Neural cell (in vitro differentiated cells): ENCODE measurements around the gene CYB5R3. TPM values are rescaled to one million over a fixed set of nuclear protein-coding genes. Genes with fewer than 3 reads are reported as not detected.

Experiments used
- H2AFZ ChIP-seq: fragments of 200-600, 300-800 bp; sonication (generic), shearing (Covaris generic); 2 replicates; pipeline ENCODE4 v1.6.0; 2014; ENCODE audit warnings: low read depth, mild to moderate bottlenecking, antibody characterized with exemption, low read length, moderate library complexity
- H3F3A ChIP-seq: fragments of 200-600 bp; shearing (Covaris generic); 2 replicates; pipeline ENCODE4 v1.6.1; 2016; ENCODE audit warnings: mild to moderate bottlenecking, moderate library complexity, mixed read lengths, antibody characterized with exemption, low read length; ENCODE audit not compliant: insufficient read depth, poor library complexity, severe bottlenecking
- H3K27ac ChIP-seq: fragments of 200-600, 300-800 bp; sonication (generic), shearing (Covaris generic); 2 replicates; pipeline ENCODE4 v1.5.1; 2014; ENCODE audit warnings: mild to moderate bottlenecking, low read length, moderate library complexity
- H3K27me3 ChIP-seq: fragments of 300-800, 200-600 bp; sonication (generic), shearing (Covaris generic); 2 replicates; pipeline ENCODE4 v1.6.0; 2014; ENCODE audit warnings: mild to moderate bottlenecking, low read depth, low read length, moderate library complexity; ENCODE audit not compliant: insufficient read depth
- H3K36me3 ChIP-seq: fragments of 300-800, 200-600 bp; sonication (generic), shearing (Covaris generic); 2 replicates; pipeline ENCODE4 v1.5.1; 2014; ENCODE audit warnings: mild to moderate bottlenecking, antibody characterized with exemption, low read length, moderate library complexity; ENCODE audit not compliant: insufficient read depth
- H3K4me2 ChIP-seq: fragments of 300-800, 200-600 bp; sonication (generic), shearing (Covaris generic); 2 replicates; pipeline ENCODE4 v1.6.0; 2014; ENCODE audit warnings: mild to moderate bottlenecking, low read length
- H3K4me3 ChIP-seq: fragments of 300-800, 200-600 bp; sonication (generic), shearing (Covaris generic); 2 replicates; pipeline ENCODE4 v1.5.1; 2014; ENCODE audit warnings: mild to moderate bottlenecking, low read length, moderate library complexity
- H3K79me2 ChIP-seq: fragments of 200-600 bp; shearing (Covaris generic); replicated peaks from 2 replicates; pipeline ENCODE4 v1.6.0; 2014; ENCODE audit warnings: mild to moderate bottlenecking, low read length, moderate library complexity; ENCODE audit not compliant: insufficient read depth
- H3K9ac ChIP-seq: fragments of 300-800, 200-600 bp; sonication (generic), shearing (Covaris generic); 2 replicates; pipeline ENCODE4 v1.6.1; 2016; ENCODE audit warnings: mild to moderate bottlenecking, low read length, mixed read lengths
- H3K9me2 ChIP-seq: fragments of 200-600 bp; shearing (Covaris generic); 2 replicates; pipeline ENCODE4 v1.6.1; 2016; ENCODE audit warnings: mild to moderate bottlenecking, low read length, mixed read lengths; ENCODE audit not compliant: insufficient read depth
- H3K9me3 ChIP-seq: fragments of 200-600, 300-800 bp; sonication (generic), shearing (Covaris generic); 2 replicates; pipeline ENCODE4 v1.6.1; 2016; ENCODE audit warnings: mild to moderate bottlenecking, mixed run types, low read length, moderate library complexity, mixed read lengths
- H4K20me1 ChIP-seq: fragments of 200-600 bp; shearing (Covaris generic); 2 replicates; pipeline ENCODE4 v1.6.1; 2016; ENCODE audit warnings: mild to moderate bottlenecking, mixed run types; ENCODE audit not compliant: insufficient read depth
- EP300 ChIP-seq: fragments of 450-650 bp; conservative IDR thresholded peaks from 2 replicates; pipeline ENCODE4 v1.6.1; 2014; ENCODE audit warnings: antibody characterized with exemption, mild to moderate bottlenecking, moderate library complexity; ENCODE audit not compliant: poor library complexity, severe bottlenecking
- EZH2 ChIP-seq: fragments of 200-600, 300-800 bp; shearing (Covaris generic), sonication (generic); IDR thresholded peaks from 2 replicates; pipeline ENCODE4 v1.6.1; 2014; ENCODE audit warnings: antibody characterized with exemption, low read length, borderline replicate concordance, mild to moderate bottlenecking; ENCODE audit not compliant: insufficient read depth, poor library complexity, severe bottlenecking
- MXI1 ChIP-seq: fragments of 450-650 bp; conservative IDR thresholded peaks from 2 replicates; pipeline ENCODE4 v1.6.1; 2014; ENCODE audit warnings: antibody characterized with exemption, mild to moderate bottlenecking; ENCODE audit not compliant: poor library complexity, severe bottlenecking
- POLR2AphosphoS5 ChIP-seq: IDR thresholded peaks from 2 replicates; pipeline ENCODE4 v1.6.1; 2012
- RAD21 ChIP-seq: fragments of 450-650 bp; conservative IDR thresholded peaks from 2 replicates; pipeline ENCODE4 v1.6.1; 2014; ENCODE audit warnings: antibody characterized with exemption, mild to moderate bottlenecking, moderate library complexity
- SMC3 ChIP-seq: fragments of 450-650 bp; conservative IDR thresholded peaks from 2 replicates; pipeline ENCODE4 v1.6.1; 2014; ENCODE audit warnings: antibody characterized with exemption, mild to moderate bottlenecking, moderate library complexity; ENCODE audit not compliant: poor library complexity
- TAF1 ChIP-seq: IDR thresholded peaks from 2 replicates; pipeline ENCODE4 v1.6.1; 2012; ENCODE audit warnings: low read depth
- polyA plus RNA-seq: library from polyadenylated mRNA; depleted of rRNA; stranded (reverse); fragments of >200 nt; gene quantifications from 2 replicates; pipeline ENCODE4 v1.2.3, GENCODE V29; 2014
- TF ChIP-seq, protein P1 (sequence below): IDR thresholded peaks from 2 replicates; pipeline ENCODE4 v1.6.1; 2012; ENCODE audit warnings: borderline replicate concordance
- TF ChIP-seq, protein P2 (sequence below): fragments of 450-650 bp; IDR thresholded peaks from 2 replicates; pipeline ENCODE4 v1.5.1; 2014; ENCODE audit warnings: antibody characterized with exemption, mild to moderate bottlenecking, moderate library complexity; ENCODE audit not compliant: poor library complexity, severe bottlenecking

The CYB5R3 gene
- polyA plus RNA-seq, 1 donor from 2014 or later = 20.2 TPM

DNA sequence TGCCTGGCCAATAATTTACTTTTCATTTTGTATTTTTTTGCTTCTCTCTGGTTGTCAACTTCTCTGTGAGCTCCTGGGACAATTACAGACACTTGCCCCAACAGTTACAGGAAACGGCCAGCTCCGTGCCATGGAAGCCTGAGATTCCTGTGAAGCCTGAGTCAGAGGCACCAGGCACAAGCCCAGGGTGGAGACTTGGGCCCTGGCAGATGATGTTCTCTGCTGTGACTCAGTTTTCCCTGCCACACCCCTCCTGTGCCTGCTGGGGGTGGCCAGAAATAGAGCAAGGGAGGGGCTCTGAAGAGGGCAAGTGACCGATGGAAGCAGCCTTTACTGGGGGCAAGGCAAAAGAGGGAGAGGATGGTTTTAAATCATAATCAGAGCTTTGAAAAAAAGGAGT lies 13.7 kb downstream of the CYB5R3 start:
- Histone ChIP-seq H4K20me1 (no peaks in the 10 kb centered on the region), H3F3A (no peaks in the 10 kb centered on the region), H2AFZ (no peak overlapping the region), H3K9ac (no peak overlapping the region), H3K27ac (no peak overlapping the region), H3K4me2 (no peak overlapping the region), H3K36me3 (no peaks in the 10 kb centered on the region), H3K4me3 (no peak overlapping the region), H3K27me3 (no peaks in the 10 kb centered on the region), H3K79me2 (no peaks in the 10 kb centered on the region), H3K9me2 (no peaks in the 10 kb centered on the region), H3K9me3 (no peaks in the 10 kb centered on the region)
- TF ChIP-seq EP300 = no peak
- TF ChIP-seq RAD21 = no peak
- no peak for TF ChIP-seq SMC3
- no peak for TF ChIP-seq EZH2
- TF ChIP-seq, protein P1, sequence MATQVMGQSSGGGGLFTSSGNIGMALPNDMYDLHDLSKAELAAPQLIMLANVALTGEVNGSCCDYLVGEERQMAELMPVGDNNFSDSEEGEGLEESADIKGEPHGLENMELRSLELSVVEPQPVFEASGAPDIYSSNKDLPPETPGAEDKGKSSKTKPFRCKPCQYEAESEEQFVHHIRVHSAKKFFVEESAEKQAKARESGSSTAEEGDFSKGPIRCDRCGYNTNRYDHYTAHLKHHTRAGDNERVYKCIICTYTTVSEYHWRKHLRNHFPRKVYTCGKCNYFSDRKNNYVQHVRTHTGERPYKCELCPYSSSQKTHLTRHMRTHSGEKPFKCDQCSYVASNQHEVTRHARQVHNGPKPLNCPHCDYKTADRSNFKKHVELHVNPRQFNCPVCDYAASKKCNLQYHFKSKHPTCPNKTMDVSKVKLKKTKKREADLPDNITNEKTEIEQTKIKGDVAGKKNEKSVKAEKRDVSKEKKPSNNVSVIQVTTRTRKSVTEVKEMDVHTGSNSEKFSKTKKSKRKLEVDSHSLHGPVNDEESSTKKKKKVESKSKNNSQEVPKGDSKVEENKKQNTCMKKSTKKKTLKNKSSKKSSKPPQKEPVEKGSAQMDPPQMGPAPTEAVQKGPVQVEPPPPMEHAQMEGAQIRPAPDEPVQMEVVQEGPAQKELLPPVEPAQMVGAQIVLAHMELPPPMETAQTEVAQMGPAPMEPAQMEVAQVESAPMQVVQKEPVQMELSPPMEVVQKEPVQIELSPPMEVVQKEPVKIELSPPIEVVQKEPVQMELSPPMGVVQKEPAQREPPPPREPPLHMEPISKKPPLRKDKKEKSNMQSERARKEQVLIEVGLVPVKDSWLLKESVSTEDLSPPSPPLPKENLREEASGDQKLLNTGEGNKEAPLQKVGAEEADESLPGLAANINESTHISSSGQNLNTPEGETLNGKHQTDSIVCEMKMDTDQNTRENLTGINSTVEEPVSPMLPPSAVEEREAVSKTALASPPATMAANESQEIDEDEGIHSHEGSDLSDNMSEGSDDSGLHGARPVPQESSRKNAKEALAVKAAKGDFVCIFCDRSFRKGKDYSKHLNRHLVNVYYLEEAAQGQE = no peak
- no peak for TF ChIP-seq TAF1
- no peak for TF ChIP-seq MXI1
- TF ChIP-seq, protein P2, sequence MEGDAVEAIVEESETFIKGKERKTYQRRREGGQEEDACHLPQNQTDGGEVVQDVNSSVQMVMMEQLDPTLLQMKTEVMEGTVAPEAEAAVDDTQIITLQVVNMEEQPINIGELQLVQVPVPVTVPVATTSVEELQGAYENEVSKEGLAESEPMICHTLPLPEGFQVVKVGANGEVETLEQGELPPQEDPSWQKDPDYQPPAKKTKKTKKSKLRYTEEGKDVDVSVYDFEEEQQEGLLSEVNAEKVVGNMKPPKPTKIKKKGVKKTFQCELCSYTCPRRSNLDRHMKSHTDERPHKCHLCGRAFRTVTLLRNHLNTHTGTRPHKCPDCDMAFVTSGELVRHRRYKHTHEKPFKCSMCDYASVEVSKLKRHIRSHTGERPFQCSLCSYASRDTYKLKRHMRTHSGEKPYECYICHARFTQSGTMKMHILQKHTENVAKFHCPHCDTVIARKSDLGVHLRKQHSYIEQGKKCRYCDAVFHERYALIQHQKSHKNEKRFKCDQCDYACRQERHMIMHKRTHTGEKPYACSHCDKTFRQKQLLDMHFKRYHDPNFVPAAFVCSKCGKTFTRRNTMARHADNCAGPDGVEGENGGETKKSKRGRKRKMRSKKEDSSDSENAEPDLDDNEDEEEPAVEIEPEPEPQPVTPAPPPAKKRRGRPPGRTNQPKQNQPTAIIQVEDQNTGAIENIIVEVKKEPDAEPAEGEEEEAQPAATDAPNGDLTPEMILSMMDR = no peak
- TF ChIP-seq POLR2AphosphoS5 = no peak

- Histone ChIP-seq H2AFZ (no peak overlapping the region), H3K9me2 (no peaks in the 10 kb centered on the region), H3K27ac (no peak overlapping the region), H3K79me2 (no peaks in the 10 kb centered on the region), H3K9ac (no peak overlapping the region), H4K20me1 (no peaks in the 10 kb centered on the region), H3K27me3 (no peaks in the 10 kb centered on the region), H3F3A (no peaks in the 10 kb centered on the region), H3K36me3 (no peaks in the 10 kb centered on the region), H3K4me3 (no peak overlapping the region), H3K9me3 (no peaks in the 10 kb centered on the region), H3K4me2 (no peak overlapping the region)
- TF ChIP-seq EZH2 = no peak
Observed at GRCh38 chr22:42633013-42633412, 16.2 kb downstream of the CYB5R3 start.

DNA sequence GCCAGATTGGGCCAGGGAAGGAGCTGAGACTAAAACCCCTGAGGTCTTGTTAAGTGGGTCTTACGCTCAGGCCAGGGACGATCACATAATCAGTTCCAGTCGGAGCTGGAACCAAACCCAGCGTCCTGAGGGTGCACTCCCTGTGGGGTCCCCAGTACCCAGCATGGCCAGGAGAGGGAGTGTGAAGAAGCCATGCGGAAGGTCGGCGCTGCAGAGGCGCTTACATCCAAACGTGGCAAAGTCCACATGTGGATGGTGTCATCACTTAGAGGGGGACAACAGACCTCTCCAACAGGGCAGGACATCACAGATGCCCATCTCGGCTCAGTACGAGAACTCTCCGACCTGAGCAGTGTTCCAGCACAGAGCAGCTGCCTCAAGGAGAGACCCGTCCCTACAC lies 17.1 kb downstream of the CYB5R3 start:
- Histone ChIP-seq H3K4me3 (no peak overlapping the region), H3K9ac (no peak overlapping the region), H3K36me3 (no peaks in the 10 kb centered on the region), H3K4me2 (no peak overlapping the region), H3F3A (no peaks in the 10 kb centered on the region), H4K20me1 (no peaks in the 10 kb centered on the region), H3K9me3 (no peaks in the 10 kb centered on the region), H3K27ac (no peak overlapping the region), H3K27me3 (no peaks in the 10 kb centered on the region), H2AFZ (no peak overlapping the region), H3K9me2 (no peaks in the 10 kb centered on the region), H3K79me2 (no peaks in the 10 kb centered on the region)
- no peak for TF ChIP-seq SMC3
- TF ChIP-seq, protein P2 = no peak
- TF ChIP-seq EP300 = no peak
- TF ChIP-seq, protein P1 = no peak
- TF ChIP-seq POLR2AphosphoS5 = no peak
- TF ChIP-seq MXI1 = no peak
- no peak for TF ChIP-seq RAD21
- no peak for TF ChIP-seq TAF1
- no peak for TF ChIP-seq EZH2
